Measurements from ENCODE around the gene NOD1.
A peak's percentile ranks its signal among the peaks of the same experiment; 100 is the strongest.
"Not testable (repeated sequence)": the region's sequence is repeated elsewhere in the genome, so short reads cannot be mapped to it uniquely, and the experiment has no call there.

Gene NOD1, protein sequence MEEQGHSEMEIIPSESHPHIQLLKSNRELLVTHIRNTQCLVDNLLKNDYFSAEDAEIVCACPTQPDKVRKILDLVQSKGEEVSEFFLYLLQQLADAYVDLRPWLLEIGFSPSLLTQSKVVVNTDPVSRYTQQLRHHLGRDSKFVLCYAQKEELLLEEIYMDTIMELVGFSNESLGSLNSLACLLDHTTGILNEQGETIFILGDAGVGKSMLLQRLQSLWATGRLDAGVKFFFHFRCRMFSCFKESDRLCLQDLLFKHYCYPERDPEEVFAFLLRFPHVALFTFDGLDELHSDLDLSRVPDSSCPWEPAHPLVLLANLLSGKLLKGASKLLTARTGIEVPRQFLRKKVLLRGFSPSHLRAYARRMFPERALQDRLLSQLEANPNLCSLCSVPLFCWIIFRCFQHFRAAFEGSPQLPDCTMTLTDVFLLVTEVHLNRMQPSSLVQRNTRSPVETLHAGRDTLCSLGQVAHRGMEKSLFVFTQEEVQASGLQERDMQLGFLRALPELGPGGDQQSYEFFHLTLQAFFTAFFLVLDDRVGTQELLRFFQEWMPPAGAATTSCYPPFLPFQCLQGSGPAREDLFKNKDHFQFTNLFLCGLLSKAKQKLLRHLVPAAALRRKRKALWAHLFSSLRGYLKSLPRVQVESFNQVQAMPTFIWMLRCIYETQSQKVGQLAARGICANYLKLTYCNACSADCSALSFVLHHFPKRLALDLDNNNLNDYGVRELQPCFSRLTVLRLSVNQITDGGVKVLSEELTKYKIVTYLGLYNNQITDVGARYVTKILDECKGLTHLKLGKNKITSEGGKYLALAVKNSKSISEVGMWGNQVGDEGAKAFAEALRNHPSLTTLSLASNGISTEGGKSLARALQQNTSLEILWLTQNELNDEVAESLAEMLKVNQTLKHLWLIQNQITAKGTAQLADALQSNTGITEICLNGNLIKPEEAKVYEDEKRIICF
- 9.6 to 66.4 (median 21.1) reads per million in 17 experiments for total RNA-seq

DNA sequence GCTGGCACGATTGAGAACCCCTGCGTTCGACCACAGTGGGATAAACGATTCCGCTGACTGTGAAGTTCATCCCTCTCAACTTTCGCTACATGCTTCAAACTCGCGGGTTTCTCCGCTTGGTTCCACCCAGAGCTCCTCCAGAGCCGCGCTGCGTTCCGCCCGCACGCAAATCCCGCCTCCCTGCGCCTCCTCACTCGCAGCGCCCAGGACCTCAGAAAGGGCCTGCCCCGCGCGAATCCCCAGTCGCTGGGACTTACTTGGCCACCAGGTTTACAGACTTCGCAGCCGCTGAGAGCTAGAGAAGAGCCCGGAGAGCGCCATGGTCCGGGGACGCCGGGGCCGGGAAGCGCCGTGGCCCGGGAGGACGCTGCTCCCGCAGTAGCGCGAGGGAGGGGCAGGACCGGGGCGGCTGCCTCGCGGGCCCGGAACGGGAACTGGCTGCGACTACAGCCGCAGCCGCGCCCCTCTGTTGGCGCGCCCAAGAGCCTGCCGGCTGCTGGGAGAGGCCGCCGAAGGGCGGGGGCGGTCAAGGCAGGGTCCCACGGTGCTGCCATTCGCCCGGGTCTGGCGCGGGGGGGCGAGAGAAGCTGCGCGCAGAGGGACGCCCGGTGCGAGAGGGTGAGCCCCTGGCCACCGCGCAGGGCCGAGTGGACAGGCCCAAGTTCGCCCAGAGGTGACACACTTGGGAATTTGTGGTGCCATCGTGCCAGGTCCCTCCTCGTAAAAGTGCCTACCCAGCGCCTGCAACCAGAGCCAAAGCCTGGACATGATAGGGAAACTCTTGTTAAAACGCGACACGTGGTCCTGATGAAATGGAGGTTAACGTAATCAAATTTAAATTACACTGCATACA is at the start of gene NOD1:
Gene NOD1, minus strand, starts transcription at position 436 of the 853 bp plus-strand sequence. CDS start 21,863 bp downstream, outside the sequence.
- peak; percentile 75 to 93 (median 88) for DNase-seq

DNA sequence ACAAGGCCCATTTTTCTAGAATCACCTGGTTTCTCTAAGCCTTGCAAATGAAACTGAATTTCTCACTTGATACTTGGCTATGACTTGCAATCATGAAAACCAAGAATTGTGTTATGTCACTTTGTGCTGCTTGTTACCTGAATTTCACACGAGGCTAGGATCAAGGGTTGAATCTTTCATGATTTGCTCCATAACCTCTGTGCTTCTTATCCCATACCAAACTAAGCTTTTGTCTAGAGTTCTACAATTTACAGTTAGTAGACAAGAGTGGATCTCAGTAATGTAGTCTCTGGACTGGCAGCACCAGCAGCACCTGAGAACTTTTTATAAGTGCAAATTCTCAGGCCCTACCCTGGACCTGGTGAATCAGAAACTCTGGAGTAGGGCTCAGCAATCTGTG is 48.7 kb upstream of the NOD1 start:
- DNase-seq = not testable (repeated sequence)

DNA sequence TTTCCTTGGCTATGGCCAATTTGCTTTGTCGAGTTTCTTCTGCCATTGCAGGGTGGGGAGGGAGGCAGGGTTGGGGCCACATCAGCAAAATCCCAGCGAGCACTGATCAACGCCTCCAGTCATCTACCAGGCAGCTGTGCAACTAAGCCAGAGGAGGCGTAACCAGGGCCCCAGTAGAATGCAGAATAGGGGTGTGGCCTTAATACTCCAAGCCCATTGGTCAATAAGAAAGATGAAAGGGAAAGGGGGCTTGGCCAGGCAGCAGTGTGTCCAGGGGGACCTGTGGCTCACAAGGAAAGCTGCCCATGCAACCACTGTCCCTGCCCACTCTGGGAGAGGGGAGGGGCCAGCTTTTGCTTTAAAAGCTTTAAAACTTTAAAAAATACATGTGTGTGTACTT is 47.6 kb upstream of the NOD1 start:
- no peak for DNase-seq

DNA sequence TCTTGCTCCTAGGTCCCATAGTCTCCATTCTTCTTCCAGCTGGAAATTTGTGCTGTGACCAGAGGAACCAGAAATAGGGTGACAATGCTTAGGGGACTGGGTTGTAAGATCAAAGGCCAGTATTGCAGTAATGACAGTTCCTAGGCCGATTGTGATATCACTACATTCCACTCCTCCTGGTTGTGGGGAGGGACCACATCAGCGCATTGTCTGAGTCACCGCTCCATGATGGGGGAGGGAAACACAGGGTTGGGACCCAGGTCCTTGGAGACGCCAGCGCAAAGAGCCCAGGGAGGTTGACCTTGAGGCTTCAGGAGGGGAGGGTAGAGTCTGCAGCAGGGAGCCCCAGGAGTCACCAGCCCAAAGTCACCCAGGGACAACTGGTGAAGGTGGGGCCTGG is 46.8 kb upstream of the NOD1 start:
- DNase-seq = no peak

DNA sequence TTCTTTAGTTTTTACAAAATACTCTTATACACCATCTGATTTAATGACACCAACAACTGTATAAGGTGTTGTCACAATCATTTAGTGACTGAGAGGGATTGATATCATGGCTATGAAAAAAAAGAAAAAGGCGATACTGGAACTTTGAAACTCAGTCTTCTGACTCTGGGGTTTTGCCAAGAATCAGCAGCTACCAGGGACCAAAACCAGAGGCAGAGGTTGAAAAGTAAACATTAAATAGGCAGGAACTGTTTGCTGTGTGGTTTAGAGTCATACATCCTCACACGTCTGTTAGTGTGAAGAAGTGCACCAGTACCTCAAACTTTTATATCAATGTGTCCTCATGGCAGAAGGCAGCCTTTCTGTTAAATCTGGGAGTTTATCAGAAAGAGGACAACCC is 46.0 kb upstream of the NOD1 start:
- DNase-seq = no peak

DNA sequence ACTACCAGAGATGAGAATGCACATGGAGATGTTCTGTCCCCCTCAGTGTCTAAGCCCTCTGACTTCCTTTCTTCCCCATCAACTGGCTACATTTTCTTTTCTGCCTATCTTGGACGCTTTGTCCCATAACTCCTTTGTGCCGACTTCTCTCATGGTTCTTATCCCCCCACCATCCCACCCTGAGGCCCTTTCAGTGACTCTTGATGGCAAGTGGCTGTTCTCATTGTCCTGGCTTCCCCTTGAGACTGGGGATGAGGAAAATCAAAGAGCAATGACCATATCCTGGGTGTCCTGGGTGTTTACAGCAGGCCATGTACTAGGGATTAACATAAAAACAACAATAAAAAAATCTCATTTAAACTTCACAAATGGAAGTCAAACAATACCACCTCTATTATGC is 44.9 kb upstream of the NOD1 start:
- DNase-seq = no peak

DNA sequence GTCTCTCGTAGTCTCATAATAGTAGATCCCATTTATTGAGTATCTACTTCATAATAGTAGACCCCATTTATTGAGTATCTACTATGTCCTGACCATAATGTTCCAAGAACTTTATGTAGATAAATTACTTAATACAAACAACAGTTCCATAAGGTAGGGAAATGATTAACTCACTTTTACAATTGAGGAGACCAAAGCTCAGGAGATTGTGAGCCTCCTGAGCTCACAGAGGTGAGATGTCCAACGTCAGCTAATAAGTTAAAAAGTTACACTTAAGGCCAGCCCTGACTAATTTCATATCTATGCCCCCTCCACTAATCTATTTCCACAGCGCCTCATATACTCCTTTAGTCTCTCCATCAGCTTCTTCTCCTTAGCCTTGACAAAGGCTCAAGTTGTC is 43.6 kb upstream of the NOD1 start:
- no peak for DNase-seq

DNA sequence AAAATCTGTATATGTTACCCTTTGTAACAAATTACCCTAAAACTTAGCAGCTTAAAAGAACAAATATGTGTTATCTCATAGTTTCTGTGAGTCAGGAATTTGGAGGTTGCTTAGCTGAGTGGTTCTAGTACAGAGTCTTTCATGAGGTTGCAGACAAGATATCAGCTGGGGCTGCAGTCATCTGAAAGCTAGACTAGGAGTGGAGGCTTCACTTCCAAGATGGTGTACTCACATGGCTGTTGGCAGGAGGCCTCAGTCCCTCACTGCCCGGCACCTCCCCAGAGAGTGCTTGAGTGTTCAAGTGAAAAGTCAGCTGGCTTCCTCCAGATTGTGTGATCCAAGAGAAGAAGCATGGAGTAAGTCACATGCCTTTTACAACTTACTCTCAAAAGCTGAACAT is 42.9 kb upstream of the NOD1 start:
- DNase-seq = peak in 3 of 4 experiments; percentile 24 to 25 (median 24)

DNA sequence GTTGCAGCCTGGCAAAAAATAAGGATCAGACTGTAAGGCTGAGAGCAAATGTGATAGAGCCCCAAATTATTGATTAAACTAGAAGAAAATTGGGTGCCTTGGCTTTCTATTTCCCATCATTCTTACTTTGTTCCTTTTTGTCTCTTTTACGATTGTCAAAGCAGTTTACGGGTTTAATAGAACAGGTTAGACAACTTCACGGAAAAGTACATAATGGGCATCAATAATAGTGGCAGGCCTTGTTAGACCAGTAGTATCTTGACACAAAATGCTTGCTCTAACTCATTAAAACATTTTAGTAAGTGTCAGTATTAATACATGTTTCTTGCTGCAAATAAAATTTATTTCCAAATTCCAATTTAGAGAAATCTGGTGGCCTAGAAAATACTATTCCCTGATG is 40.5 kb upstream of the NOD1 start:
- no peak for DNase-seq

DNA sequence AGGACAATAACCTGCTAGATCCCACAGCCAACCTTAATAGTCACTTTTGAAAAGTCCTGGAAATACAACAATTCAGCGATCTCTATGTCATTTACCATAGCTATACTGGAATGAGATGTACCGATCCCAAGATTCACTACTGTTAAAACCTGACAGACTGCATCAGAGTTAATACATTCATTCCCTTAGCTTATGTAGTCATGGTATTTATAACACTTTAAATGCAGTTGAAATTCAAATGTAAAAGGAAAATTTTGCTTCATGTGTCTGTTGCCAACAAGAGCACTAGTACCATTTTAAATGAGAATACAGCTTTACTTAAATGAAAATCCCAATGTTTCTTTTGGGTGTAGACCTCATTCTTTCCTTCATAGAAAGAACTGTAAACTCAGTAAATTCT is 37.2 kb upstream of the NOD1 start:
- no peak for DNase-seq

DNA sequence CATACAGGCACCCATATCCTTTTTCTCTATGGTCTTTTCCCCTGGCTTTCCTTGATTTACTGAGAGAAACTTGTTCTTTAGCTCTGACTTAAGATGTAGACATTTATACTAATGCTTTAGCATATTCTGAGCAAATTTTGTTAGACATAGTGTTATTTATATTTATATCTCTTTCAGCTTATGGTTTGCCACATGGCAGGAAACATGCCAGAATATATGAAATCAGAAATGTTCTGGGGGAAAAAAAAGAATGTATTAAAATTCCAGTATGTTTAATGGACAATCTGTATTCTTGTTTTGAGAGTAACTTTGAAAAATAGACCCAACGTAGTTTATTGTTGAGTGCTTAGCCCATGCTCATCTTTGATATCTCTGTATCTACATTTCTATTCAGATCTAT is 36.2 kb upstream of the NOD1 start:
- no peak for DNase-seq

DNA sequence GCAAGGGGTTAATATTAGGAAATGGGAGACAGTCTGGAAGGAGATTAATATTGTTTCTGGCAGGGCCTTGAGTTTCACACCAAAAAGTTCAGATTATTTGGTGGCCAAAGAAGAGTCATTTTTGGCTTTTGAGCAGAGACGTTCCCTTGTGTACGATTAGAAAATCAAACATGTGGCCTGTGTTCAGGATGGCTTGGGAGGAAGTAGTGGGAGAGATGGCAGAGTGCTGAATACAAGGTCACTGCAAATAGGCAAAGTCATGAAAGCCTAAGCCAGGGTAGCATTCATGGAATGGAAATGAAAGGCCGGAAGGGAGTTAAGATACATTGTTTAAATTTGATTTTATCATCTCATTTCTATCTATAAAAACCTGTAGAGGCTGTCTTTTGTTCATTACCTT is 35.6 kb upstream of the NOD1 start:
- no peak for DNase-seq

DNA sequence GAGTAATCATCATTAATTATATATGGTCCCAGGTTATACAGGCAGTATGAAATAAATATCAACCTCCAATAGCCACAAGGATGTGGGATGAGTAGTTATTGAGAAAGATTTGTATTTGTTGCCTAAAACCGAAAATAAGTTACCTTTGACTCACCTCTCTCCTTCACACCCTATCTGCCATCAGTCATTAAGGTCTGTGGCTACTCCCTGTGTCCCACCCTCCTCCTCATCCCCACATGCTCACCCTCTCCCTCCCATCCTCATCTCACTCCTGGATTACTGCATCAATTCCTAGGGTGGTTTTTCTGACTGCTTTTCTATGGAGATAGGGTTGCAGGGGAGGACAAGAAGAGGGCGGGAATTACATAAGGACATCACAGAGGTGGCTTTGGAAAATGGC is 35.2 kb upstream of the NOD1 start:
- no peak for DNase-seq

DNA sequence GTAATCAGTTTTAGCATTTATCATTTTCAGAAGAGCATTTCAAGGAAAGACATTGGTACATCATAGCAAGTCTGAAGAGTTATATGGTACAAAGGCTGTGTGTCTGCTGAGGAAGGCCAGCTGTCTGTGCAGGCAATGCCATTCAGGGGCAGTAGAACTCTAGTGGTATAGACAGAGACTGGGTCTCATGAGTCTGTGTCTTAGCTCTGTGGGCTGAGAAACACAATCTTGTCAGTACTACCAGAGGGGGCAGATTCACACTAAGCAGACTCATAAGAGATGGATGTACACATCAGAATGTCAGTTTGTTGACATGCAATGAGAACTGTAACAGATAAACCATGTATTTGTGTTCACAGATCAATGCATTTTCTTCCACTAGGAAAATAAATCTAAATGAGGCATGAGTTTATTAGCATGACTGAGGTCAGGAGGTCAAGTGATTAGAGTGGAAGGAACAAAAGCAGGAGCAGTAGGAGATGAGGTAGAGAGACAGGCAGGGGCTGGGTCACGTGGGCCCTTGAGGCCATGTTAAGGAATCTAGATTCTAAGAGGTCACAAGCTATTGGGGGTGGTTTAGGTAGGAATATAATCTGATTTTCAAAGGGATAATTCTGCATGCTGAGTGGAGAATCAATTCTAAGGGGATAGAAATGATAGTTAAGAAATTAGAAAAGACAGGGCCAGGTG is 33.5 kb upstream of the NOD1 start:
- no peak for DNase-seq

DNA sequence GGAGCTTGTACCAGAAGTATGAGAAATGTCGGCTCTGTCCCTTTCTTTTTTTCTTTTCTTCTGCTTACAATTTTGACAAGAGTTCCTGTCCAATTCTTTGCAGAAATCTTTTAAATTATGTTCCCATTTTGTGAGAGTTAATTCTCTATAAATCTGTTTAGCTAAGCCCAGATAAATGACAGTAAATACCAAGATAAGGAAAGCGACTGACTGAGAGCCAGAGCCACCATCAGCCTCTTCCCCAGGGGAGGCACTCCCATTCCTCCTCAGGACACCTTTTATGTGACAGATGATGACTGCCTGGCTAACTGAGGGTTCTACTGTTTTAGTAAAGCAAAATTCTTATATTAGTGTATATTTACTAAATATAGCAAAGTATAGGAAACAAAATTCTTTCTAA is 32.9 kb upstream of the NOD1 start:
- DNase-seq = no peak

DNA sequence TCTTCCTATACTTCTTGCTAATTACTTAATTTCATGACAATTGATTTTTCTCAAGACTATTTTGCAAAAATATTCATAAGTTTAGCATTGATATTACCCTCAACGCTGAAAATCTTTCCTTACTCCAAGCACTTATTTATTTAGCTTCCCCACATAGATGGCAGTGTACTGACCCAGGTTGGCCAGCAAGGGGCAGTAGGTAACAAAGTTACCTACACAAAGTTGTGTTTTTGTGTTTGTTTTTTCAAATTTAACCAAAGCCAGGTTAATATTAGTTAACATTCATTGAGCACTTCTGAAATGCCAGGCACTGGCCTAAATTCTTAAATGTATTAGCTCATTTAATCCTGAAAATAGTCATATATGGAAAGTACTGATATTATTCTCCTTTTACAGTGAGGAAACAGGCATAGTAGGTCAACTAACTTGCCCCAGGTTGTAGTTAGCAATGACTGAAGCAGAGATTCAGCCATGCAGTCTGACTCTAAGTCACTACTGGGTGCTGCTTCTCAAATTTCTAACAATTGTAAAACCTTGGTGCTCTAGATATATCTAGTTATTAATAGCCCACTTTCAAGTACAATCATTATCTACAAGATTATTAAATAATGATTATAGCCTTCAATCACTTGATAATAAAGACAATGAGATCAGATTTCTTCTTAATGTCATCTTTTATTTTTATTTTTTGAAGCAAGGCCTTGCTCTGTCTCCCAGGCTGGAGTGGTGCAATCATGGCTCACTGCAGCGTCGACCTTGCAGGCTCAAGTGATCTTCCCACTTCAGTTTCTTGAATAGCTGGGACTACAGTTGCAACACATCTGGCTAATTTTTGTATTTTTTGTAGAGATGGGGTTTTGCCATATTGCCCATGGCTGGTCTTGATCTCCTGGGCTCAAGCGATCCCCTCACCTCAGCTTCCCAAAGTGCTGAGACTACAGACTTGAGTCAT is 31.8 kb upstream of the NOD1 start:
- peak; percentile 21 to 69 (median 63) for DNase-seq

DNA sequence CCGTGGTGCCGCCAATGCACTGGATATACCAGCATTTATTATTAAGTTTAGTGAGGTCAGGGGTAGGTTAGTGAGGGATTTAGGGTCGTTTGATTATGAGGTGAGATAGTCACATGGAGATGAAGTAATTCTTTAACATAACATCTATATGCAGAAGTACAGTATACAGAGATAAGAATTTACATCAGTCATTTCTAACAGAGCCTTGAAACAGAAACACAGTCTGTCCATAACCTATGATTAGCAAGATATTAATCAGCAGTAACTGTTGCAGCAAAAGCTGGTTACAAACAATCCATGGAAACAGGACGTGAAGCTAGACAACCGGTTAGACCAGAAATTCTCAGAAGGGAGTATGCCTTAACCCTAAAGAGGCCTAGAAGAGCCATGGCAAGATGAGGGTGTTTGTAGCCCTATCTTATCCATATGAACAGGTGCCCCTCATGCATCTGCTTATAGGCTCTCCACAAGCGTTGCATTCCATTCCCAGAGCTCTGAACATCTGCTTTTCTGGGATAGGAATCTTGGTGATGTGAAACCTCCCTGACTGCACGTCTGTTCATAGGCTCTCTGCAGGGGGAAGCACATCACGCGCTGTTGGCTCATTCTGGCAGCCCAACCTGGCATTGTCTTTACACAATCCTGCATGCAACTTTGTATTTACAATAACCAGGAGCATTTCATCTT is 30.7 kb upstream of the NOD1 start:
- DNase-seq = not testable (repeated sequence)

DNA sequence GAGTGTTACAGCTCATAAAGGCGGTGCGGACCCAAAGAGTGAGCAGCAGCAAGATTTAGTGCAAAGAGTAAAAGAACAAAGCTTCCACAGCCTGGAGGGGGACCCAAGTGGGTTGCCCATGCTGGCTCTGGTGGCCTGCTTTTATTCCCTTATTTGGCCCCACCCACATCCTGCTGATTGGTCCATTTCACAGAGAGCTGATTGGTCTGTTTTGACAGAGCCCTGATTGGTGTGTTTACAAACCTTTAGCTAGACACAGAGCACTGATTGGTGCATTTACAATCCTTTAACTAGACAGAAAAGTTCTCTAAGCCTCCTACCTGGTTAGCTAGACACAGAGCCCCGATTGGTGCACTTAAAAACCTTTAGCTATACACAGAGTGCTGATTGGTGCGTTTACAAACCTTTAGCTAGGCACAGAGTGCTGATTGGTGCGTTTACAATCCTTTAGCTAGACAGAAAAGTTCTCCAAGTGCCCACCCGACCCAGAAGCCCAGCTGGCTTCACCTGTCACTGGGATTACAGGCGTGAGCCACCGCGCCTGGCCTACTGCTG is 28.8 kb upstream of the NOD1 start:
- DNase-seq = not testable (repeated sequence)

DNA sequence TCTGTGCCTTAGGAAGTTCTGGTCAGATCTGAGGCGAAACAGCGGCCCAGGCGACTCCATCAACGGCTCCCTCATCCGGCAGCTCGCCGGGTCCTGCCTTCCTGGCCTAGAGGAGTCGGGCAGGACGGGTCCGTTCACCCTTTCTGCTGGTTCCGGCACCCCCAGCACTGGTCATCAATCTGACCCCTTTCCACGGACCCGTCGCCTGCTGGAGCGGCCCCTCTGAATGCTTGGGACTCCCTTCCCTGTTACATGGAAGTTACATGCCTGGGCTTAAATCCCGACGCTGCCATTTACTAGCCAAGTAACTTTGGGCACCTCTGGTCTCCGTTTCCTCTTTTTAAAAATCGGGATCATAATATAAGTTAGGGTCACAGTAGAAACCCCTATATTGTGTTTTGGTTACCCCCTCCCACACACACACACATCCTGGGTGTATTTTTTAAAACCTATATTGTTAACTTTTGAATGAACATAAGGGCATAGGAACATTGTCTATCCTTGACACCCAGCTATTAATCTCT is 26.7 kb upstream of the NOD1 start:
- peak in 2 of 4 experiments; percentile 8 to 36 for DNase-seq

Measured in suppressor macrophage (primary cell).